GM23338 (cell line): ENCODE data around the gene CACNA1C. TPM values are rescaled to one million over a fixed set of nuclear protein-coding genes. Genes with fewer than 3 reads are reported as not detected.

Experiments
- ATAC-seq: fragments of 200-7000 bp; cut with Tn5 transposase; 3 replicates; pipeline ENCODE4 v1.9.1; 2020
- DNase-seq: peaks from one replicate; pipeline ENCODE4 v3.0.0-alpha.2; 2015; ENCODE audit warnings: low spot score
- H2AFZ ChIP-seq: fragments of 200-600 bp; sonication (generic); 2 replicates; pipeline ENCODE4 v1.8.0; 2016; ENCODE audit warnings: antibody characterized with exemption, mild to moderate bottlenecking, moderate library complexity
- H3F3A ChIP-seq: fragments of 200-600 bp; sonication (generic); replicated peaks from 2 replicates; pipeline ENCODE4 v1.8.0; 2017; ENCODE audit warnings: antibody characterized with exemption, mixed run types, low read depth
- H3K27ac ChIP-seq: fragments of 200-600 bp; sonication (generic); 2 replicates; pipeline ENCODE4 v1.6.1; 2016; ENCODE audit warnings: low read depth
- H3K27me3 ChIP-seq: fragments of 200-600 bp; sonication (generic); 2 replicates; pipeline ENCODE4 v1.8.0; 2016; ENCODE audit warnings: mild to moderate bottlenecking, mixed run types, moderate library complexity; ENCODE audit not compliant: insufficient read depth
- H3K36me3 ChIP-seq: fragments of 200-600 bp; sonication (generic); 2 replicates; pipeline ENCODE4 v1.8.0; 2016; ENCODE audit warnings: mild to moderate bottlenecking; ENCODE audit not compliant: insufficient read depth
- H3K4me1 ChIP-seq: fragments of 200-600 bp; sonication (generic); 2 replicates; pipeline ENCODE4 v1.8.0; 2016; ENCODE audit warnings: mild to moderate bottlenecking, moderate library complexity; ENCODE audit not compliant: insufficient read depth
- H3K4me2 ChIP-seq: fragments of 200-600 bp; sonication (generic); 2 replicates; pipeline ENCODE4 v1.7.1; 2017; ENCODE audit warnings: mixed run types
- H3K4me3 ChIP-seq: fragments of 200-600 bp; sonication (generic); 2 replicates; pipeline ENCODE4 v1.6.1; 2016; ENCODE audit warnings: mixed run types
- H3K79me2 ChIP-seq: fragments of 200-600 bp; sonication (generic); replicated peaks from 2 replicates; pipeline ENCODE4 v1.8.0; 2017; ENCODE audit warnings: mild to moderate bottlenecking; ENCODE audit not compliant: insufficient read depth
- H3K9me2 ChIP-seq: fragments of 200-600 bp; sonication (generic); 2 replicates; pipeline ENCODE4 v1.8.0; 2017; ENCODE audit not compliant: insufficient read depth
- H4K20me1 ChIP-seq: fragments of 200-600 bp; sonication (generic); replicated peaks from 2 replicates; pipeline ENCODE4 v1.8.0; 2017; ENCODE audit warnings: mild to moderate bottlenecking; ENCODE audit not compliant: insufficient read depth
- H3K27ac Mint-ChIP-seq: 2 replicates; pipeline ENCODE4 v1.8.0; 2020; ENCODE audit warnings: inconsistent platforms, mild to moderate bottlenecking, moderate library complexity, mixed read lengths
- H3K27me3 Mint-ChIP-seq: 3 replicates; pipeline ENCODE4 v1.8.0; 2022; ENCODE audit warnings: low read depth, mild to moderate bottlenecking, moderate library complexity, mixed read lengths, inconsistent platforms; ENCODE audit not compliant: insufficient read depth, poor library complexity
- H3K36me3 Mint-ChIP-seq: 3 replicates; pipeline ENCODE4 v1.8.0; 2021; ENCODE audit warnings: low read depth, mild to moderate bottlenecking, inconsistent platforms, moderate library complexity, mixed read lengths
- H3K4me1 Mint-ChIP-seq: 3 replicates; pipeline ENCODE4 v1.8.0; 2020; ENCODE audit warnings: mild to moderate bottlenecking, inconsistent platforms, mixed read lengths
- H3K4me3 Mint-ChIP-seq: 3 replicates; pipeline ENCODE4 v1.8.0; 2021; ENCODE audit warnings: moderate library complexity, mild to moderate bottlenecking, inconsistent platforms, mixed read lengths
- H3K9me3 Mint-ChIP-seq: 3 replicates; pipeline ENCODE4 v1.8.0; 2020; ENCODE audit warnings: moderate library complexity, mild to moderate bottlenecking, inconsistent platforms, mixed read lengths
- CREB1 ChIP-seq: fragments of 250-450 bp; sonication (Bioruptor Pico); IDR thresholded peaks from 2 replicates; pipeline ENCODE4 v1.5.0; 2020; ENCODE audit warnings: low read depth, mild to moderate bottlenecking, moderate library complexity
- EZH2 ChIP-seq: fragments of 200-600 bp; sonication (generic); IDR thresholded peaks from one replicate; pipeline ENCODE4 v1.8.0; 2017; ENCODE audit warnings: antibody characterized with exemption, mild to moderate bottlenecking, low read depth; ENCODE audit not compliant: unreplicated experiment
- EZH2phosphoT487 ChIP-seq: fragments of 200-600 bp; sonication (generic); IDR thresholded peaks from one replicate; pipeline ENCODE4 v1.8.1; 2018; ENCODE audit warnings: antibody characterized with exemption; ENCODE audit not compliant: unreplicated experiment
- JUNB ChIP-seq: IDR thresholded peaks from one replicate; pipeline ENCODE4 v1.6.1; 2016; ENCODE audit warnings: antibody characterized with exemption; ENCODE audit not compliant: unreplicated experiment
- NANOG ChIP-seq: IDR thresholded peaks from 2 replicates; pipeline ENCODE4 v1.6.1; 2016; ENCODE audit warnings: antibody characterized with exemption, borderline replicate concordance
- POLR2AphosphoS5 ChIP-seq: IDR thresholded peaks from 2 replicates; pipeline ENCODE4 v1.6.1; 2016; ENCODE audit warnings: antibody characterized with exemption, low read depth
- REST ChIP-seq: IDR thresholded peaks from one replicate; pipeline ENCODE4 v1.6.1; 2018; ENCODE audit warnings: antibody characterized with exemption; ENCODE audit not compliant: unreplicated experiment
- STAT1 ChIP-seq: IDR thresholded peaks from one replicate; pipeline ENCODE4 v1.6.1; 2016; ENCODE audit warnings: antibody characterized with exemption; ENCODE audit not compliant: unreplicated experiment
- ZNF462 ChIP-seq: fragments of 250-450 bp; sonication (Bioruptor Pico); IDR thresholded peaks from 2 replicates; pipeline ENCODE4 v1.5.0; 2020; ENCODE audit warnings: mild to moderate bottlenecking, moderate library complexity
- polyA plus RNA-seq: library from polyadenylated mRNA; unstranded; fragments of >200 nt; fragmentation: Nextera tagmentation; extraction: Ambion mirVana; gene quantifications from 2 replicates; pipeline ENCODE4 v1.2.1, GENCODE V29; 2016
- total RNA-seq: library from RNA; depleted of rRNA; stranded (reverse); fragments of >200 nt; shearing (Covaris generic); gene quantifications from 2 replicates; pipeline ENCODE4 v1.2.3, GENCODE V29; 2014
- TF ChIP-seq, protein P1 (sequence below), 2 experiments: fragments of 200-600 bp in 1 of 2; sonication (generic) in 1 of 2; conservative IDR thresholded peaks; 2 replicates each; pipeline versions ENCODE4 v1.5.1 to v1.6.1; 2016 to 2017; ENCODE audit warnings: antibody characterized with exemption in 2 of 2, low read depth in 2 of 2, mild to moderate bottlenecking in 2 of 2, moderate library complexity in 1 of 2

Gene CACNA1C
- total and polyA plus RNA-seq, 2 experiments from 2014 or later, result 0.78 to 2.1 TPM

DNA sequence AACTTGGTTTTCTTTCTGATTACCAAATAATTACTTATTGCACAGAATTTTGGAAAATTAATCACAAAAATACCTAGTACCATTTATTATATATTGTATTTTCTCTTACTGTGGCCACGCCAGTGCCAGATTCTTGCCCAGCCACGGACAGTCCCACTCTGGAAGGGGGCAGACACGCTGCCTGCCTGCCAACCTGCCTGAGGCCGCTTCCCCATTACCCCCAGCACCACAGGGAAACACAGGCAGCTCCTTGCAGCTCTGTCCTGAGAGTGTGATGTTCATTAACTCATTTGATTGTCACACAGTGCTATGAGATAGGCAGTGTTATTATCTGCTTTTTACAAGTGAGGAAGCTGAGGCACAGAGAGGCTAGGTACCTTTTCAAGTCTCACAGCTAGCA lies 46.8 kb downstream of the CACNA1C start:
- Mint-ChIP-seq H3K27me3 (peaks cover 2% of the 10 kb centered on the region), H3K4me3 (no peak overlapping the region), H3K27ac (no peak overlapping the region), H3K36me3 (no peaks in the 10 kb centered on the region), H3K4me1 (peaks cover 14% of the 10 kb centered on the region), H3K9me3 (no peaks in the 10 kb centered on the region)
- Histone ChIP-seq H3F3A (no peaks in the 10 kb centered on the region), H3K79me2 (no peaks in the 10 kb centered on the region), H3K4me1 (no peaks in the 10 kb centered on the region), H3K9me2 (no peaks in the 10 kb centered on the region; the same call in 1 of the 2 replicates), H2AFZ (no peak overlapping the region), H4K20me1 (no peaks in the 10 kb centered on the region), H3K4me3 (no peak overlapping the region), H3K27ac (no peak overlapping the region), H3K36me3 (no peaks in the 10 kb centered on the region), H3K4me2 (no peak overlapping the region), H3K27me3 (no peaks in the 10 kb centered on the region)
- no peak for ATAC-seq
- DNase-seq, result no peak
- no peak for TF ChIP-seq JUNB
- TF ChIP-seq REST, result no peak
- no peak for TF ChIP-seq EZH2
- no peak for TF ChIP-seq ZNF462 (CRISPR knock-in tag)
- no peak for TF ChIP-seq EZH2phosphoT487
- TF ChIP-seq STAT1, result no peak
- TF ChIP-seq NANOG, result no peak
- TF ChIP-seq POLR2AphosphoS5, result no peak
- TF ChIP-seq CREB1 (CRISPR knock-in tag), result no peak
- TF ChIP-seq, protein P1, sequence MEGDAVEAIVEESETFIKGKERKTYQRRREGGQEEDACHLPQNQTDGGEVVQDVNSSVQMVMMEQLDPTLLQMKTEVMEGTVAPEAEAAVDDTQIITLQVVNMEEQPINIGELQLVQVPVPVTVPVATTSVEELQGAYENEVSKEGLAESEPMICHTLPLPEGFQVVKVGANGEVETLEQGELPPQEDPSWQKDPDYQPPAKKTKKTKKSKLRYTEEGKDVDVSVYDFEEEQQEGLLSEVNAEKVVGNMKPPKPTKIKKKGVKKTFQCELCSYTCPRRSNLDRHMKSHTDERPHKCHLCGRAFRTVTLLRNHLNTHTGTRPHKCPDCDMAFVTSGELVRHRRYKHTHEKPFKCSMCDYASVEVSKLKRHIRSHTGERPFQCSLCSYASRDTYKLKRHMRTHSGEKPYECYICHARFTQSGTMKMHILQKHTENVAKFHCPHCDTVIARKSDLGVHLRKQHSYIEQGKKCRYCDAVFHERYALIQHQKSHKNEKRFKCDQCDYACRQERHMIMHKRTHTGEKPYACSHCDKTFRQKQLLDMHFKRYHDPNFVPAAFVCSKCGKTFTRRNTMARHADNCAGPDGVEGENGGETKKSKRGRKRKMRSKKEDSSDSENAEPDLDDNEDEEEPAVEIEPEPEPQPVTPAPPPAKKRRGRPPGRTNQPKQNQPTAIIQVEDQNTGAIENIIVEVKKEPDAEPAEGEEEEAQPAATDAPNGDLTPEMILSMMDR (conservative IDR thresholded peaks at IDR 0.05; ENCODE audit: low read depth in 2 of 2), result no peak
